Testis (tissue), 2 donors: ENCODE measurements around the gene C5orf15.

Source experiments
- POLR2A ChIP-seq: fragments of 450-650 bp; IDR thresholded peaks from one replicate; pipeline ENCODE4 v1.6.1; 2017; ENCODE audit warnings: antibody characterized with exemption, mild to moderate bottlenecking, moderate library complexity
- TF ChIP-seq, protein P1 (sequence below), 3 experiments: fragments of 450-650 bp in 2 of 3; fragments of 200-600 bp in 1 of 3; sonication (generic) in 1 of 3; IDR thresholded peaks; one replicate each; pipeline ENCODE4 v1.5.1; 2016 to 2019; ENCODE audit warnings: antibody characterized with exemption in 3 of 3, mild to moderate bottlenecking in 2 of 3, moderate library complexity in 1 of 3

DNA sequence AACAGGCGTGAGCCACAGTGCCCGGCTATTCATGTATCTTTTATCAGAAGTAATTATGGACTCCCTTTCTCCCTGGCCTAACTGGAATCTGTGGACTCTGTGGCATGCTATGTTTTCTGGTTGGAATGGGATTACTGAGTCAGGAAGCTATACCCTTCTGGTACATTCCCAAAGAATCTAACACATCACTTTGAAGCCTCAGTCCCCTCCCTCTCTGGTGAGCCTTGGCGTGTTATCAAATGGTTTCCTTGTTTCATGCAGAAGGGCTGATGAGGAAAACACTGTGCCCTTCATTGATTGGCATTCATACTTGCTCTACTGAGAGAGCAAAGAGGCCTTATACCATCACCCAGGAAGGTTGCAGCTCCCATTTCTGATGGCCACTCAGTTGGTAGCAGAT is 22.9 kb downstream of the C5orf15 start:
- TF ChIP-seq, protein P1, sequence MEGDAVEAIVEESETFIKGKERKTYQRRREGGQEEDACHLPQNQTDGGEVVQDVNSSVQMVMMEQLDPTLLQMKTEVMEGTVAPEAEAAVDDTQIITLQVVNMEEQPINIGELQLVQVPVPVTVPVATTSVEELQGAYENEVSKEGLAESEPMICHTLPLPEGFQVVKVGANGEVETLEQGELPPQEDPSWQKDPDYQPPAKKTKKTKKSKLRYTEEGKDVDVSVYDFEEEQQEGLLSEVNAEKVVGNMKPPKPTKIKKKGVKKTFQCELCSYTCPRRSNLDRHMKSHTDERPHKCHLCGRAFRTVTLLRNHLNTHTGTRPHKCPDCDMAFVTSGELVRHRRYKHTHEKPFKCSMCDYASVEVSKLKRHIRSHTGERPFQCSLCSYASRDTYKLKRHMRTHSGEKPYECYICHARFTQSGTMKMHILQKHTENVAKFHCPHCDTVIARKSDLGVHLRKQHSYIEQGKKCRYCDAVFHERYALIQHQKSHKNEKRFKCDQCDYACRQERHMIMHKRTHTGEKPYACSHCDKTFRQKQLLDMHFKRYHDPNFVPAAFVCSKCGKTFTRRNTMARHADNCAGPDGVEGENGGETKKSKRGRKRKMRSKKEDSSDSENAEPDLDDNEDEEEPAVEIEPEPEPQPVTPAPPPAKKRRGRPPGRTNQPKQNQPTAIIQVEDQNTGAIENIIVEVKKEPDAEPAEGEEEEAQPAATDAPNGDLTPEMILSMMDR (IDR thresholded peaks at IDR 0.05), result no peak
- TF ChIP-seq POLR2A, result no peak
